Measurements from ENCODE around the gene GAD1. TPM values are rescaled to one million over a fixed set of nuclear protein-coding genes. Genes with fewer than 3 reads are reported as not detected.

GAD1 gene
- total and polyA plus RNA-seq, 2 of the 8 experiments (the other 6 are each of a cell fraction or from before 2014, with no cell fraction given) = 0.65 to 1.0 TPM

DNA sequence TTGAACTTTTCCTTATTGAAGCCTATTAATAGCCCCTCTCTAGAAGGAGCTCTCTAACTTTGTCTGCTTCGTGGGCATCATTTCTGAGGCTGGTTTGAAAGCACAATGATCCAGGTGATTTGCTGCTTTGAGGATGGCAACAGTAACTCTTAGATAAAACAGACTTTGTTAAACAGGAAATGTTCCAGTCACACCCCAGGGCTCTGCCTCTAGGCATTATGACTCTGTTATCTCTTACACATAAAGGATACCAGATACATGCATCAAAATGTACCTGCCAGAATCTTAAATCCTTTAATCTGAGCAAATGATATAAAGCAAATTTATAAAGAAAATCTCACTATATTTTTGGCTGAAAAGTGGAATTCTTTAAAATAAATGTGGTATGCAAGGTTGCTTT is 52.3 kb downstream of the GAD1 start:
- Histone ChIP-seq H2BK15ac (ENCODE audit: low read length) (no peak overlapping the region), H2BK5ac (ENCODE audit: low read depth, low read length) (no peak overlapping the region), H3K14ac (ENCODE audit: insufficient read length) (no peak overlapping the region), H3K4me3 (ENCODE audit: extremely low read depth in 1 of 4, insufficient read depth in 2 of 4, low read depth in 3 of 4, low read length in 4 of 4) (no peak overlapping the region), H4K20me1 (replicated peaks in 1 of 2; ENCODE audit: control insufficient read depth in 1 of 2, insufficient read depth in 2 of 2, low read length in 2 of 2) (no peaks in the 10 kb centered on the region), H3K79me2 (ENCODE audit: control insufficient read depth in 1 of 2, insufficient read depth in 2 of 2, low read length in 2 of 2) (no peaks in the 10 kb centered on the region), H2BK120ac (replicated peaks; ENCODE audit: low read depth, low read length) (no peak overlapping the region), H2BK12ac (ENCODE audit: low read depth, low read length) (no peak overlapping the region), H4K91ac (replicated peaks; ENCODE audit: insufficient read length, low read length) (no peak overlapping the region), H2AK5ac (ENCODE audit: low read depth, low read length) (no peak overlapping the region), H2BK20ac (ENCODE audit: low read length) (no peak overlapping the region), H3K36me3 (ENCODE audit: control insufficient read depth in 2 of 4, insufficient read depth in 4 of 4, low read length in 3 of 4) (no peaks in the 10 kb centered on the region), H3K18ac (ENCODE audit: extremely low read depth, low read length) (no peak overlapping the region), H3K9ac (replicated peaks in 1 of 4; ENCODE audit: extremely low read depth in 1 of 4, low read depth in 3 of 4, low read length in 3 of 4) (no peak overlapping the region), H3K4me1 (replicated peaks in 1 of 4; ENCODE audit: control insufficient read depth in 3 of 4, insufficient read depth in 4 of 4, low read length in 3 of 4) (peaks cover 0 to 3% (median 0%) of the 10 kb centered on the region in 4 experiments; a peak in 1 of 7 replicates), H4K5ac (ENCODE audit: insufficient read length, low read depth, low read length) (no peak overlapping the region), H4K8ac (ENCODE audit: extremely low read depth, insufficient read depth, low read length) (no peak overlapping the region), H3K4me2 (ENCODE audit: insufficient read depth in 1 of 2, low read depth in 2 of 2, low read length in 2 of 2) (no peak overlapping the region), H3K56ac (replicated peaks; ENCODE audit: insufficient read length, low read depth, low read length) (no peak overlapping the region), H3K27me3 (replicated peaks in 1 of 4; ENCODE audit: control insufficient read depth in 3 of 4, extremely low read depth in 1 of 4, insufficient read depth in 3 of 4, low read length in 3 of 4) (no peaks in the 10 kb centered on the region), H3K27ac (ENCODE audit: low read depth, low read length) (no peak overlapping the region), H3K23me2 (ENCODE audit: low read depth, low read length) (peaks cover 2% of the 10 kb centered on the region; the same call in 1 of the 2 replicates), H3K9me3 (ENCODE audit: insufficient read depth in 2 of 2, low read depth in 1 of 2, low read length in 1 of 2) (no peaks in the 10 kb centered on the region), H3K23ac (ENCODE audit: insufficient read length) (no peak overlapping the region), H3K4ac (replicated peaks; ENCODE audit: insufficient read length, low read depth, low read length) (no peak overlapping the region), H3K79me1 (ENCODE audit: low read depth, low read length) (no peaks in the 10 kb centered on the region), H2AFZ (ENCODE audit: low read length) (no peak overlapping the region)
- ChIA-PET CTCF (ENCODE audit: partially characterized antibody) (interaction anchor here (9.5 kb wide), 1 partner anchor 24 kb away, joined by 94 read pairs; no protein-coding TSS in a partner anchor), POLR2A (ENCODE audit: partially characterized antibody) (no interaction called here)
- 78% methylated on average over 1 of the region's 1 CpG; no CpG with 5 or more reads in 1 of the 2 experiments for WGBS, 2 experiments (ENCODE audit: extremely low coverage in 1 of 2, insufficient coverage in 1 of 2, insufficient read length in 1 of 2, insufficient replicate concordance in 2 of 2, low coverage in 1 of 2, low lambda C conversion rate in 2 of 2, missing lambda C conversion rate in 1 of 2)
- FAIRE-seq (no peak), DNase-seq (ENCODE audit: low read depth in 1 of 2, low spot score in 2 of 2) (no peak)
- TF ChIP-seq HDAC6 (IDR thresholded peaks at IDR 0.05; ENCODE audit: low read depth, low read length) (no peak), RFX5 (IDR thresholded peaks at IDR 0.05; ENCODE audit: borderline replicate concordance, low read depth, low read length) (no peak), TAF1 (IDR thresholded peaks at IDR 0.05; ENCODE audit: low read depth, low read length) (no peak), SP4 (IDR thresholded peaks at IDR 0.05; ENCODE audit: low read length) (no peak), RBBP5 (IDR thresholded peaks at IDR 0.05; ENCODE audit: borderline replicate concordance, low read depth, low read length) (no peak), BRCA1 (IDR thresholded peaks at IDR 0.05; ENCODE audit: low read depth, low read length) (no peak), KDM4A (IDR thresholded peaks at IDR 0.05; ENCODE audit: low read depth, low read length, severe bottlenecking) (no peak), MAFK (IDR thresholded peaks at IDR 0.05; ENCODE audit: low read depth, low read length) (no peak), SIX5 (IDR thresholded peaks at IDR 0.05; ENCODE audit: low read depth, low read length) (no peak), EP300 (IDR thresholded peaks at IDR 0.05; ENCODE audit: borderline replicate concordance in 1 of 2, low read depth in 2 of 2, low read length in 2 of 2) (no peak)
- TF ChIP-seq, protein P1, sequence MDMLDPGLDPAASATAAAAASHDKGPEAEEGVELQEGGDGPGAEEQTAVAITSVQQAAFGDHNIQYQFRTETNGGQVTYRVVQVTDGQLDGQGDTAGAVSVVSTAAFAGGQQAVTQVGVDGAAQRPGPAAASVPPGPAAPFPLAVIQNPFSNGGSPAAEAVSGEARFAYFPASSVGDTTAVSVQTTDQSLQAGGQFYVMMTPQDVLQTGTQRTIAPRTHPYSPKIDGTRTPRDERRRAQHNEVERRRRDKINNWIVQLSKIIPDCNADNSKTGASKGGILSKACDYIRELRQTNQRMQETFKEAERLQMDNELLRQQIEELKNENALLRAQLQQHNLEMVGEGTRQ (IDR thresholded peaks at IDR 0.05; ENCODE audit: low read length) = no peak
- TF ChIP-seq, protein P2, sequence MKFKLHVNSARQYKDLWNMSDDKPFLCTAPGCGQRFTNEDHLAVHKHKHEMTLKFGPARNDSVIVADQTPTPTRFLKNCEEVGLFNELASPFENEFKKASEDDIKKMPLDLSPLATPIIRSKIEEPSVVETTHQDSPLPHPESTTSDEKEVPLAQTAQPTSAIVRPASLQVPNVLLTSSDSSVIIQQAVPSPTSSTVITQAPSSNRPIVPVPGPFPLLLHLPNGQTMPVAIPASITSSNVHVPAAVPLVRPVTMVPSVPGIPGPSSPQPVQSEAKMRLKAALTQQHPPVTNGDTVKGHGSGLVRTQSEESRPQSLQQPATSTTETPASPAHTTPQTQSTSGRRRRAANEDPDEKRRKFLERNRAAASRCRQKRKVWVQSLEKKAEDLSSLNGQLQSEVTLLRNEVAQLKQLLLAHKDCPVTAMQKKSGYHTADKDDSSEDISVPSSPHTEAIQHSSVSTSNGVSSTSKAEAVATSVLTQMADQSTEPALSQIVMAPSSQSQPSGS (IDR thresholded peaks at IDR 0.05; ENCODE audit: low read length) = no peak
